GM12878 (cell line): ENCODE data around the gene AKAP11.

Experiments used
- BMI1 ChIP-seq: fragments of 450-650 bp; IDR thresholded peaks from 2 replicates; pipeline ENCODE4 v1.6.1; 2016; ENCODE audit warnings: mild to moderate bottlenecking, moderate library complexity, borderline replicate concordance
- CEBPB ChIP-seq, 2 experiments: fragments of 150-350 bp in 1 of 2; IDR thresholded peaks; 2 replicates each; pipeline ENCODE4 v1.6.1; 2012 to 2014; ENCODE audit warnings: low read depth in 2 of 2, low read length in 2 of 2, borderline replicate concordance in 1 of 2, inconsistent platforms in 1 of 2
- E2F4 ChIP-seq: IDR thresholded peaks from 2 replicates; pipeline ENCODE4 v1.6.1; 2012; ENCODE audit warnings: low read depth, low read length, improper control_type of control experiment
- EED ChIP-seq: sonication (generic); IDR thresholded peaks from 2 replicates; pipeline ENCODE4 v1.6.1; 2016; ENCODE audit warnings: antibody characterized with exemption, low read depth
- EZH2 ChIP-seq: IDR thresholded peaks from 2 replicates; pipeline ENCODE4 v1.6.1; 2012; ENCODE audit warnings: low read depth, mild to moderate bottlenecking, control low read depth, inconsistent platforms, low read length, borderline replicate concordance; ENCODE audit not compliant: control insufficient read depth
- POLR2AphosphoS5 ChIP-seq: IDR thresholded peaks from 2 replicates; pipeline ENCODE4 v1.6.1; 2011; ENCODE audit warnings: mild to moderate bottlenecking, low read length, inconsistent platforms
- RAD21 ChIP-seq: IDR thresholded peaks from 2 replicates; pipeline ENCODE4 v1.6.1; 2011; ENCODE audit warnings: mild to moderate bottlenecking, low read depth, low read length, moderate library complexity; ENCODE audit not compliant: insufficient read depth
- RAD51 ChIP-seq: fragments of 450-650 bp; IDR thresholded peaks from 2 replicates; pipeline ENCODE4 v1.6.1; 2016; ENCODE audit warnings: moderate library complexity, mild to moderate bottlenecking, inconsistent platforms
- TAF1 ChIP-seq: IDR thresholded peaks from 2 replicates; pipeline ENCODE4 v1.6.1; 2011; ENCODE audit warnings: mild to moderate bottlenecking, low read depth, low read length, borderline replicate concordance

GRCh38 chr13:42258747-42259146 is 13.2 kb upstream of the AKAP11 start:
- no peak for TF ChIP-seq EZH2
- TF ChIP-seq BMI1: no peak
- TF ChIP-seq RAD51: no peak
- TF ChIP-seq EED: no peak
- no peak for TF ChIP-seq E2F4
- no peak for TF ChIP-seq TAF1
- no peak for TF ChIP-seq POLR2AphosphoS5
- no peak for TF ChIP-seq CEBPB (IDR thresholded peaks at IDR 0.05; ENCODE audit: borderline replicate concordance in 1 of 2, low read depth in 2 of 2, low read length in 2 of 2)
- TF ChIP-seq RAD21: no peak
